Cardiac muscle cell (in vitro differentiated cells and primary cell): ENCODE measurements around the gene CAND2. TPM values are rescaled to one million over a fixed set of nuclear protein-coding genes. Genes with fewer than 3 reads are reported as not detected.

Experiments
- DNase-seq, 2 donors: peaks; one replicate each; pipeline versions ENCODE4 v3.0.0 to v3.0.0-alpha.2; 2010 to 2017; ENCODE audit warnings: low read depth in 1 of 2, low spot score in 1 of 2
- H3K27ac ChIP-seq: fragments of 200-600 bp; sonication (generic); 2 replicates; pipeline ENCODE4 v1.5.1; 2016
- H3K27me3 ChIP-seq: fragments of 200-600 bp; sonication (generic); 2 replicates; pipeline ENCODE4 v1.6.0; 2016; ENCODE audit warnings: control low read depth
- H3K36me3 ChIP-seq: fragments of 200-600 bp; sonication (generic); 2 replicates; pipeline ENCODE4 v1.5.1; 2016; ENCODE audit warnings: control low read depth
- H3K4me1 ChIP-seq: fragments of 200-600 bp; sonication (generic); 2 replicates; pipeline ENCODE4 v1.8.1; 2017; ENCODE audit warnings: low read depth, mild to moderate bottlenecking, mixed run types
- H3K4me3 ChIP-seq: fragments of 200-600 bp; sonication (generic); 2 replicates; pipeline ENCODE4 v1.5.1; 2016; ENCODE audit warnings: mild to moderate bottlenecking
- H3K9me3 ChIP-seq: fragments of 200-600 bp; sonication (generic); 2 replicates; pipeline ENCODE4 v1.5.1; 2017; ENCODE audit warnings: low read depth, mild to moderate bottlenecking, control low read depth
- CTCF ChIP-seq: IDR thresholded peaks from 2 replicates; pipeline ENCODE4 v1.5.1; 2012; ENCODE audit warnings: low read depth, mild to moderate bottlenecking, low read length
- polyA plus RNA-seq: library from polyadenylated mRNA; unstranded; fragments of >200 nt; fragmentation: Nextera tagmentation; extraction: Ambion mirVana; gene quantifications from 2 replicates; pipeline ENCODE4 v1.2.1, GENCODE V29; 2016
- total RNA-seq: library from RNA; depleted of rRNA; stranded (reverse); fragments of >200 nt; gene quantifications from 2 replicates; pipeline ENCODE4 v1.2.3, GENCODE V29; 2016

Gene CAND2
- total and polyA plus RNA-seq, 2 experiments from 2014 or later: 35.2 to 80.3 TPM

- H3K9me3 ChIP-seq: no peaks in the 10 kb centered on the region
- no peak overlapping the region for H3K4me3 ChIP-seq
- no peaks in the 10 kb centered on the region for H3K4me1 ChIP-seq
- TF ChIP-seq CTCF: no peak
- no peak overlapping the region for H3K27ac ChIP-seq
- no peak for DNase-seq
- no peaks in the 10 kb centered on the region for H3K27me3 ChIP-seq
- peaks cover 30% of the 10 kb centered on the region for H3K36me3 ChIP-seq
These were observed 21.8 kb downstream of the CAND2 start for GRCh38 chr3:12818273-12818672.

- peaks cover 25% of the 10 kb centered on the region for H3K36me3 ChIP-seq
These were observed 22.3 kb downstream of the CAND2 start for GRCh38 chr3:12818773-12819172.

GRCh38 chr3:12822725-12823373 lies 26.4 kb downstream of the CAND2 start:
- H3K36me3 ChIP-seq: peaks cover 23% of the 10 kb centered on the region
- no peak overlapping the region for H3K27ac ChIP-seq
- no peak overlapping the region for H3K4me3 ChIP-seq
- H3K9me3 ChIP-seq: no peaks in the 10 kb centered on the region
- H3K27me3 ChIP-seq: no peaks in the 10 kb centered on the region
- DNase-seq: peak; percentile 36 to 48
- TF ChIP-seq CTCF: peak; percentile 45
- H3K4me1 ChIP-seq: no peaks in the 10 kb centered on the region

More at GRCh38 chr3:12818773-12819172, 22.3 kb downstream of the CAND2 start:
- TF ChIP-seq CTCF: no peak
- Histone ChIP-seq H3K4me3 (no peak overlapping the region), H3K27ac (no peak overlapping the region), H3K4me1 (no peaks in the 10 kb centered on the region), H3K27me3 (no peaks in the 10 kb centered on the region), H3K9me3 (no peaks in the 10 kb centered on the region)
- no peak for DNase-seq

- Histone ChIP-seq H3K4me1 (no peaks in the 10 kb centered on the region), H3K27ac (no peak overlapping the region), H3K36me3 (peaks cover 31% of the 10 kb centered on the region), H3K4me3 (no peak overlapping the region), H3K27me3 (no peaks in the 10 kb centered on the region), H3K9me3 (no peaks in the 10 kb centered on the region)
- no peak for DNase-seq
- TF ChIP-seq CTCF: no peak
These were observed 27.8 kb downstream of the CAND2 start for GRCh38 chr3:12824299-12824698.

- H3K27me3 ChIP-seq: no peaks in the 10 kb centered on the region
- H3K9me3 ChIP-seq: no peaks in the 10 kb centered on the region
- peaks cover 36% of the 10 kb centered on the region for H3K36me3 ChIP-seq
- no peak overlapping the region for H3K4me3 ChIP-seq
- no peak for TF ChIP-seq CTCF
- no peaks in the 10 kb centered on the region for H3K4me1 ChIP-seq
- H3K27ac ChIP-seq: no peak overlapping the region
- DNase-seq: no peak
These were observed 28.7 kb downstream of the CAND2 start for GRCh38 chr3:12825156-12825555.
